ENCODE results near the gene ASCL5. TPM values are rescaled to one million over a fixed set of nuclear protein-coding genes. Genes with fewer than 3 reads are reported as not detected.

The ASCL5 gene
- total RNA-seq, 1 experiment from 2014 or later, result 0.15 TPM

DNA sequence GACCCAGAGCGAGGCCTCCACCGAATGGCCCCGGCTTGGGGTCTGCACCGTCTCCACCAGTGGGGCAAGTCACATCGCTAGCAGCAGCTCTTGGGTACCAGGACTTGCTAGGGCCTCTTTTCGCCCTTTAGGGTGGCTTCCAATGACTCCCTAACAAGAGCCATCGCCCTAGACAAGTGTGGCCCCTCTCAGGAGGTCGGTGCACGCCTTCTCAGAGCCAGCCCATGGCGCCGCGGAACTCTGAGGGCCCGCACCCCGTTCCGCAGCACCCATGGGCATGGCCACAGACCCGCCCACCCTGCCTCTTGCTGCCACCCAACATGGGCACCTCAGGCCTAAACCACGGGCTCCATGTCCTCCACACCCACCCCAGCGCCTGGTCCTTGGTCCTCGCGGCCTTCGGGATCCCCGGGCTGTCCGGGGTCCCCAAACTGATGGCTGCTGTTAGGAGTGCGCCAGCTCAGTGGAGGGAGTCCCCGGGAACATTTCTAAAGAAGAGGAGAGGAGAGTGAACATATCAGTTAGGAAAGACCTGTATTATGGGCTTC lies 11.5 kb downstream of the ASCL5 start:
- no peak overlapping the region for H3K9ac ChIP-seq (ENCODE audit: extremely low read depth, insufficient read length, low read length)
- H3K4me2 ChIP-seq (ENCODE audit: insufficient read depth, insufficient read length, low read length), result no peak overlapping the region
- no peak overlapping the region for H2BK5ac ChIP-seq (ENCODE audit: insufficient read length, low read length)
- no peaks in the 10 kb centered on the region for H3K4me1 ChIP-seq (ENCODE audit: insufficient read depth, low read length)
- TF ChIP-seq, protein P1, sequence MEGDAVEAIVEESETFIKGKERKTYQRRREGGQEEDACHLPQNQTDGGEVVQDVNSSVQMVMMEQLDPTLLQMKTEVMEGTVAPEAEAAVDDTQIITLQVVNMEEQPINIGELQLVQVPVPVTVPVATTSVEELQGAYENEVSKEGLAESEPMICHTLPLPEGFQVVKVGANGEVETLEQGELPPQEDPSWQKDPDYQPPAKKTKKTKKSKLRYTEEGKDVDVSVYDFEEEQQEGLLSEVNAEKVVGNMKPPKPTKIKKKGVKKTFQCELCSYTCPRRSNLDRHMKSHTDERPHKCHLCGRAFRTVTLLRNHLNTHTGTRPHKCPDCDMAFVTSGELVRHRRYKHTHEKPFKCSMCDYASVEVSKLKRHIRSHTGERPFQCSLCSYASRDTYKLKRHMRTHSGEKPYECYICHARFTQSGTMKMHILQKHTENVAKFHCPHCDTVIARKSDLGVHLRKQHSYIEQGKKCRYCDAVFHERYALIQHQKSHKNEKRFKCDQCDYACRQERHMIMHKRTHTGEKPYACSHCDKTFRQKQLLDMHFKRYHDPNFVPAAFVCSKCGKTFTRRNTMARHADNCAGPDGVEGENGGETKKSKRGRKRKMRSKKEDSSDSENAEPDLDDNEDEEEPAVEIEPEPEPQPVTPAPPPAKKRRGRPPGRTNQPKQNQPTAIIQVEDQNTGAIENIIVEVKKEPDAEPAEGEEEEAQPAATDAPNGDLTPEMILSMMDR (conservative IDR thresholded peaks at IDR 0.05), result no peak
- H3T11ph ChIP-seq (ENCODE audit: low read length), result no peak overlapping the region
- H2BK120ac ChIP-seq (ENCODE audit: low read depth, low read length, poor library complexity, severe bottlenecking), result no peak overlapping the region
- DNase-seq, result no peak
- H3K14ac ChIP-seq (ENCODE audit: insufficient read depth, low read length), result no peak overlapping the region
- no peak overlapping the region for H3K27ac Mint-ChIP-seq
- H3K23ac ChIP-seq (ENCODE audit: insufficient read length, low read depth, low read length), result no peak overlapping the region
- no peak overlapping the region; a peak in 1 of 5 replicates for H3K4me3 Mint-ChIP-seq
- H3K27ac ChIP-seq (ENCODE audit: insufficient read length, low read depth, low read length), result no peak overlapping the region
- no peak overlapping the region for H3K18ac ChIP-seq (ENCODE audit: insufficient read length, low read depth, low read length)
- no peak overlapping the region for H2AK5ac ChIP-seq (ENCODE audit: insufficient read length, low read length)
- H2BK12ac ChIP-seq (ENCODE audit: insufficient read length, low read depth, low read length), result no peak overlapping the region
- H3K27me3 Mint-ChIP-seq (ENCODE audit: low read depth), result peaks cover 64% of the 10 kb centered on the region
- H4K5ac ChIP-seq (ENCODE audit: insufficient read length, low read depth, low read length), result no peak overlapping the region
- no peak overlapping the region for H3K4ac ChIP-seq (ENCODE audit: low read depth, low read length)
- H3K9me3 ChIP-seq (ENCODE audit: control insufficient read depth, low read depth, low read length), result no peaks in the 10 kb centered on the region
- no peaks in the 10 kb centered on the region for H4K20me1 ChIP-seq (ENCODE audit: control insufficient read depth, insufficient read depth, insufficient read length)
- H2AFZ ChIP-seq (ENCODE audit: low read length), result no peak overlapping the region
- no CpG with 5 or more reads among the region's 25 CpGs for WGBS (ENCODE audit: extremely low coverage, insufficient read length, low lambda C conversion rate)
- peaks cover 8% of the 10 kb centered on the region for H3K23me2 ChIP-seq (ENCODE audit: insufficient read length, low read depth, low read length, poor library complexity, severe bottlenecking)
- H4K91ac ChIP-seq (ENCODE audit: insufficient read length, low read depth, low read length), result no peak overlapping the region
- no peak overlapping the region for H3K56ac ChIP-seq (ENCODE audit: insufficient read length, low read depth, low read length)
- no peaks in the 10 kb centered on the region for H3K9me3 Mint-ChIP-seq
- peaks cover 15% of the 10 kb centered on the region; the same call in 1 of the 2 replicates for H3K27me3 ChIP-seq (ENCODE audit: insufficient read depth, low read length)
- H3K4me1 Mint-ChIP-seq, result peaks cover 9 to 25% of the 10 kb centered on the region in 2 experiments
- H3K79me2 ChIP-seq (ENCODE audit: insufficient read depth, low read length), result no peaks in the 10 kb centered on the region
- no peak overlapping the region for H2BK15ac ChIP-seq (ENCODE audit: low read depth, low read length)
- no peak overlapping the region for H2BK20ac ChIP-seq (ENCODE audit: low read depth, low read length, poor library complexity, severe bottlenecking)
- no peak overlapping the region for H4K8ac ChIP-seq (replicated peaks; ENCODE audit: insufficient read length, low read depth, low read length)
- no peaks in the 10 kb centered on the region for H3K36me3 Mint-ChIP-seq (ENCODE audit: insufficient read depth in 1 of 3, low read depth in 3 of 3)
- H3K79me1 ChIP-seq (ENCODE audit: insufficient read depth, low read depth, low read length, poor library complexity, severe bottlenecking), result no peaks in the 10 kb centered on the region
